K562 (cell line): ENCODE data around the gene BRCA1. TPM values are rescaled to one million over a fixed set of nuclear protein-coding genes. Genes with fewer than 3 reads are reported as not detected.
A peak's percentile ranks its signal among the peaks of the same experiment; 100 is the strongest.

Experiments
- ATAC-seq: fragments of 200-7000 bp; cut with Tn5 transposase; 3 replicates; pipeline ENCODE4 v1.9.1; 2020; ENCODE audit warnings: moderate library complexity
- BruUV-seq: library from RNA; stranded (reverse); fragments of 400-500 nt; replicated peaks from 2 replicates; lab custom pipeline; 2021; lab: Mats Ljungman, UMichigan
- CTCF ChIA-PET: fragments of 300-600 bp; formaldehyde crosslinking; extraction: SDS; loops from one replicate; lab custom pipeline; 2021; ENCODE audit warnings: low intra/inter-chr PET ratio; lab: Yijun Ruan, JAX
- POLR2A ChIA-PET: fragments of 300-600, 350-650 bp; sonication (Branson Sonifier 250); formaldehyde crosslinking; extraction: SDS; loops from one replicate; lab custom pipeline; 2021; ENCODE audit warnings: antibody characterized with exemption, inconsistent platforms; lab: Yijun Ruan, JAX
- DNase-seq, 4 experiments: peaks; one replicate each; pipeline versions ENCODE4 v3.0.0 to v3.0.0-alpha.2; 2011 to 2018; ENCODE audit warnings: low spot score in 3 of 4, mixed read lengths in 3 of 4; ENCODE audit errors: extremely low read depth in 1 of 4
- FAIRE-seq: peaks from 2 replicates; lab custom pipeline; 2011; peaks lifted over from hg19 to GRCh38; lab: Jason Lieb, UNC
- H2AFZ ChIP-seq: 2 replicates; pipeline ENCODE4 v1.6.0; 2011; ENCODE audit warnings: low read depth, low read length, control low read depth, inconsistent platforms
- H3K27ac ChIP-seq: fragments of 200-600 bp; 3 replicates; pipeline ENCODE4 v1.8.0; 2011; ENCODE audit warnings: low read depth, mild to moderate bottlenecking, control low read depth, inconsistent platforms, low read length, moderate library complexity, mixed read lengths; ENCODE audit errors: extremely low read depth
- H3K27me3 ChIP-seq, 2 experiments: fragments of 300-600 bp in 1 of 2; 2 replicates in 1 of 2; 3 replicates in 1 of 2; pipeline versions ENCODE4 v1.6.0 to v1.8.0; 2011; ENCODE audit warnings: inconsistent platforms in 2 of 2, low read length in 2 of 2, mild to moderate bottlenecking in 1 of 2, mixed read lengths in 1 of 2, moderate library complexity in 1 of 2; ENCODE audit not compliant: control insufficient read depth in 2 of 2, insufficient read depth in 2 of 2
- H3K36me3 ChIP-seq: fragments of 300-600 bp; 3 replicates; pipeline ENCODE4 v1.8.0; 2011; ENCODE audit warnings: mild to moderate bottlenecking, low read length, inconsistent platforms; ENCODE audit not compliant: control insufficient read depth, insufficient read depth
- H3K4me1 ChIP-seq, 2 experiments: fragments of 200-600 bp in 1 of 2; replicated peaks in 1 of 2; 2 replicates in 1 of 2; 3 replicates in 1 of 2; pipeline versions ENCODE4 v1.5.1 to v1.8.0; 2011; ENCODE audit warnings: inconsistent platforms in 2 of 2, low read length in 2 of 2, mild to moderate bottlenecking in 1 of 2, mixed read lengths in 1 of 2, moderate library complexity in 1 of 2; ENCODE audit not compliant: control insufficient read depth in 2 of 2, insufficient read depth in 2 of 2
- H3K4me2 ChIP-seq: 2 replicates; pipeline ENCODE4 v1.6.1; 2011; ENCODE audit warnings: low read length, control low read depth, inconsistent platforms, mixed read lengths; ENCODE audit not compliant: insufficient read depth
- H3K4me3 ChIP-seq: fragments of 200-600 bp; sonication (generic), shearing (Covaris generic); 2 replicates; pipeline ENCODE4 v1.5.1; 2016; ENCODE audit warnings: control low read depth, inconsistent platforms
- H3K79me2 ChIP-seq: fragments of 200-600 bp; 3 replicates; pipeline ENCODE4 v1.8.0; 2011; ENCODE audit warnings: low read length, inconsistent platforms; ENCODE audit not compliant: control insufficient read depth, insufficient read depth
- H3K9ac ChIP-seq, 2 experiments: 2 replicates each; pipeline versions ENCODE4 v1.6.0 to v1.6.1; 2011; ENCODE audit warnings: low read depth in 2 of 2, low read length in 2 of 2, control low read depth in 1 of 2, inconsistent platforms in 1 of 2, mild to moderate bottlenecking in 1 of 2, mixed read lengths in 1 of 2; ENCODE audit not compliant: insufficient read depth in 1 of 2
- H3K9me1 ChIP-seq: one replicate; pipeline ENCODE4 v1.6.0; 2011; ENCODE audit warnings: inconsistent platforms, mild to moderate bottlenecking, low read length, moderate library complexity; ENCODE audit not compliant: control insufficient read depth, insufficient read depth
- H3K9me3 ChIP-seq: replicated peaks from 2 replicates; pipeline ENCODE4 v1.5.1; 2011; ENCODE audit warnings: low read depth, low read length, inconsistent platforms; ENCODE audit not compliant: control insufficient read depth, insufficient read depth
- H4K20me1 ChIP-seq: replicated peaks from 2 replicates; pipeline ENCODE4 v1.6.1; 2011; ENCODE audit warnings: low read length, inconsistent platforms, mixed read lengths; ENCODE audit not compliant: control insufficient read depth, insufficient read depth
- CEBPB ChIP-seq: fragments of 450-650 bp; IDR thresholded peaks from 2 replicates; pipeline ENCODE4 v1.6.1; 2016; ENCODE audit warnings: missing genetic modification characterization, missing compliant biosample characterization
- CEBPG ChIP-seq, 3 experiments: fragments of 200-800 bp in 1 of 3; sonication (Bioruptor generic) in 1 of 3; sonication (generic) in 1 of 3; formaldehyde crosslinking in 1 of 3; IDR thresholded peaks in 2 of 3; conservative IDR thresholded peaks in 1 of 3; 2 replicates each; pipeline versions ENCODE4 v1.6.1 to v1.8.0; 2016 to 2022; ENCODE audit warnings: missing compliant biosample characterization in 2 of 3, missing genetic modification characterization in 2 of 3, mild to moderate bottlenecking in 1 of 3, missing genetic modification reagents in 1 of 3
- SMARCE1 ChIP-seq: fragments of 450-650 bp; IDR thresholded peaks from 2 replicates; pipeline ENCODE4 v1.7.1; 2016; ENCODE audit warnings: mild to moderate bottlenecking
- SOX6 ChIP-seq: fragments of 450-650 bp; IDR thresholded peaks from 2 replicates; pipeline ENCODE4 v1.6.1; 2014; ENCODE audit warnings: mild to moderate bottlenecking
- TBP ChIP-seq: optimal IDR thresholded peaks from 2 replicates; pipeline ENCODE3; 2011; ENCODE audit warnings: low read depth, low read length, improper control_type of control experiment
- ZNF584 ChIP-seq: fragments of 200-800 bp; sonication (Bioruptor generic); IDR thresholded peaks from 2 replicates; pipeline ENCODE4 v1.6.1; 2016; ENCODE audit warnings: low read depth, mild to moderate bottlenecking, missing genetic modification characterization, missing compliant biosample characterization
- WGBS: fragments of 100-300 bp; shearing (Covaris generic); methylation state at CpG from one replicate; pipeline ENCODE4 v1.1.6; 2016; ENCODE audit warnings: low coverage, mixed read lengths; ENCODE audit not compliant: insufficient coverage; ENCODE audit errors: missing lambda C conversion rate; 5-methylcytosine and 5-hydroxymethylcytosine counted together
- in situ Hi-C: fragments of 300-500 bp; cut with MboI; formaldehyde crosslinking; loops from 4 replicates; pipeline ENCODE4 v1.15.0; 2018; ENCODE audit warnings: inconsistent platforms, mixed read lengths
- intact Hi-C: fragments of 100-400 bp; cut with micrococcal nuclease; formaldehyde crosslinking; loops from 2 replicates; pipeline ENCODE4 v1.14.2; 2022
- polyA plus RNA-seq, 8 experiments: library from polyadenylated mRNA; depleted of rRNA in 4 of 8; stranded (reverse) in 5 of 8; unstranded in 3 of 8; fragments of >200 nt; fragmentation: Nextera tagmentation in 2 of 8; fragmentation: Illumina TruSeq in 1 of 8; extraction: Ambion mirVana in 2 of 8; extraction: Trizol in 1 of 8; gene quantifications; 2 replicates each; pipeline versions ENCODE4 v1.2.1 to v1.2.3, GENCODE V29; 2011 to 2014; ENCODE audit warnings: inconsistent platforms in 1 of 8, missing spikeins in 1 of 8
- total RNA-seq, 7 experiments: library from RNA; depleted of rRNA in 6 of 7; stranded (reverse); fragments of >200 nt in 6 of 7; fragmentation: Illumina TruSeq in 2 of 7; extraction: Trizol in 2 of 7; gene quantifications; 2 replicates each; pipeline versions ENCODE4 v1.2.1 to v1.2.3, GENCODE V29; 2011 to 2021; ENCODE audit warnings: low replicate concordance in 1 of 7
- TF ChIP-seq, protein P1 (sequence below): fragments of 450-650 bp; formaldehyde crosslinking; IDR thresholded peaks from 2 replicates; pipeline ENCODE4 v1.4.0; 2020; ENCODE audit warnings: mild to moderate bottlenecking, moderate library complexity
- TF ChIP-seq, protein P2 (sequence below), 2 experiments: fragments of 150-350 bp in 1 of 2; IDR thresholded peaks; 2 replicates each; pipeline ENCODE4 v1.6.1; 2012 to 2016; ENCODE audit warnings: low read depth in 2 of 2, low read length in 2 of 2, mild to moderate bottlenecking in 1 of 2, moderate library complexity in 1 of 2
- TF ChIP-seq, protein P3 (sequence below): fragments of 250-450 bp; sonication (Bioruptor Pico); IDR thresholded peaks from 2 replicates; pipeline ENCODE4 v1.5.0; 2021

Gene BRCA1
- total and polyA plus RNA-seq, 9 of the 15 experiments (the other 6 are each of a cell fraction or from before 2014, with no cell fraction given): 25.9 to 95.3 (median 62.3) TPM

DNA sequence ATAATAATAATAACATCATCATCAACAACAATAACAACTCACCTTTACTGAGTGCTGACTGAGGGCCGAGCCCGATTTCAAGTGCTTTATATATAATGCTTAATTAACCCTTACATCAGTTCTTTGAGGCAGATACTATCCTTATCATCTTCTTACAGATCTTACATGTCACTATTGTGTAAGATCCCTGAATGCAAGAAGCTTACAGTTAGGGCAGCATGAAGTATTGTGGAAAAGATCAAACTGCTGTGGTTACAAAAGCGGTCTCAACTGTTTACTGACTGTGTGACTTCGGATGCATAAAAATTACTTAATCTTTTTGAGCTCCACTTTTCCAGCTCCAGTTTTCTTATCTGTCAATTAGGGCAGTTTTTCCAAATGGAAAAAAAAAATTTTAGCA, 106.2 kb downstream of the BRCA1 start:
- TF ChIP-seq SOX6: peak; percentile 32; the same call in 1 of the 2 replicates
- TF ChIP-seq, protein P1, sequence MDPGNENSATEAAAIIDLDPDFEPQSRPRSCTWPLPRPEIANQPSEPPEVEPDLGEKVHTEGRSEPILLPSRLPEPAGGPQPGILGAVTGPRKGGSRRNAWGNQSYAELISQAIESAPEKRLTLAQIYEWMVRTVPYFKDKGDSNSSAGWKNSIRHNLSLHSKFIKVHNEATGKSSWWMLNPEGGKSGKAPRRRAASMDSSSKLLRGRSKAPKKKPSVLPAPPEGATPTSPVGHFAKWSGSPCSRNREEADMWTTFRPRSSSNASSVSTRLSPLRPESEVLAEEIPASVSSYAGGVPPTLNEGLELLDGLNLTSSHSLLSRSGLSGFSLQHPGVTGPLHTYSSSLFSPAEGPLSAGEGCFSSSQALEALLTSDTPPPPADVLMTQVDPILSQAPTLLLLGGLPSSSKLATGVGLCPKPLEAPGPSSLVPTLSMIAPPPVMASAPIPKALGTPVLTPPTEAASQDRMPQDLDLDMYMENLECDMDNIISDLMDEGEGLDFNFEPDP (CRISPR knock-in tag): no peak
- TF ChIP-seq CEBPG (CRISPR knock-in tag; IDR thresholded peaks at IDR 0.05): no peak
- TF ChIP-seq CEBPG (tag; conservative IDR thresholded peaks at IDR 0.05 in 1 of 2, IDR thresholded peaks at IDR 0.05 in 1 of 2): peak; percentile 42 to 68; a peak in 3 of 4 replicates
- TF ChIP-seq, protein P2, sequence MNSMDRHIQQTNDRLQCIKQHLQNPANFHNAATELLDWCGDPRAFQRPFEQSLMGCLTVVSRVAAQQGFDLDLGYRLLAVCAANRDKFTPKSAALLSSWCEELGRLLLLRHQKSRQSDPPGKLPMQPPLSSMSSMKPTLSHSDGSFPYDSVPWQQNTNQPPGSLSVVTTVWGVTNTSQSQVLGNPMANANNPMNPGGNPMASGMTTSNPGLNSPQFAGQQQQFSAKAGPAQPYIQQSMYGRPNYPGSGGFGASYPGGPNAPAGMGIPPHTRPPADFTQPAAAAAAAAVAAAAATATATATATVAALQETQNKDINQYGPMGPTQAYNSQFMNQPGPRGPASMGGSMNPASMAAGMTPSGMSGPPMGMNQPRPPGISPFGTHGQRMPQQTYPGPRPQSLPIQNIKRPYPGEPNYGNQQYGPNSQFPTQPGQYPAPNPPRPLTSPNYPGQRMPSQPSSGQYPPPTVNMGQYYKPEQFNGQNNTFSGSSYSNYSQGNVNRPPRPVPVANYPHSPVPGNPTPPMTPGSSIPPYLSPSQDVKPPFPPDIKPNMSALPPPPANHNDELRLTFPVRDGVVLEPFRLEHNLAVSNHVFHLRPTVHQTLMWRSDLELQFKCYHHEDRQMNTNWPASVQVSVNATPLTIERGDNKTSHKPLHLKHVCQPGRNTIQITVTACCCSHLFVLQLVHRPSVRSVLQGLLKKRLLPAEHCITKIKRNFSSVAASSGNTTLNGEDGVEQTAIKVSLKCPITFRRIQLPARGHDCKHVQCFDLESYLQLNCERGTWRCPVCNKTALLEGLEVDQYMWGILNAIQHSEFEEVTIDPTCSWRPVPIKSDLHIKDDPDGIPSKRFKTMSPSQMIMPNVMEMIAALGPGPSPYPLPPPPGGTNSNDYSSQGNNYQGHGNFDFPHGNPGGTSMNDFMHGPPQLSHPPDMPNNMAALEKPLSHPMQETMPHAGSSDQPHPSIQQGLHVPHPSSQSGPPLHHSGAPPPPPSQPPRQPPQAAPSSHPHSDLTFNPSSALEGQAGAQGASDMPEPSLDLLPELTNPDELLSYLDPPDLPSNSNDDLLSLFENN (IDR thresholded peaks at IDR 0.05; ENCODE audit: low read depth in 2 of 2, low read length in 2 of 2): no peak
- TF ChIP-seq, protein P3, sequence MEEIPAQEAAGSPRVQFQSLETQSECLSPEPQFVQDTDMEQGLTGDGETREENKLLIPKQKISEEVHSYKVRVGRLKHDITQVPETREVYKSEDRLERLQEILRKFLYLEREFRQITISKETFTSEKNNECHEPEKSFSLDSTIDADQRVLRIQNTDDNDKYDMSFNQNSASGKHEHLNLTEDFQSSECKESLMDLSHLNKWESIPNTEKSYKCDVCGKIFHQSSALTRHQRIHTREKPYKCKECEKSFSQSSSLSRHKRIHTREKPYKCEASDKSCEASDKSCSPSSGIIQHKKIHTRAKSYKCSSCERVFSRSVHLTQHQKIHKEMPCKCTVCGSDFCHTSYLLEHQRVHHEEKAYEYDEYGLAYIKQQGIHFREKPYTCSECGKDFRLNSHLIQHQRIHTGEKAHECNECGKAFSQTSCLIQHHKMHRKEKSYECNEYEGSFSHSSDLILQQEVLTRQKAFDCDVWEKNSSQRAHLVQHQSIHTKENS: no peak
- TF ChIP-seq ZNF584 (CRISPR knock-in tag): no peak
- no peak for TF ChIP-seq SMARCE1
- TF ChIP-seq CEBPB: peak; percentile 87
- TF ChIP-seq TBP: no peak
- no TSS peak for BruUV-seq
- H3K9me1 ChIP-seq: peaks cover 10% of the 10 kb centered on the region
- intact Hi-C loops (no loop called here), in situ Hi-C loops (loop anchor here (10.0 kb wide), 1 partner anchor 296 kb away; no protein-coding TSS in a partner anchor)
- ChIA-PET CTCF (no interaction called here), POLR2A (interaction anchor here (1.2 to 6.7 kb wide), 4 partner anchors 8 to 297 kb away, joined by 3 to 79 read pairs (median 4); no protein-coding TSS in a partner anchor)
- peak overlapping the region; percentile 83; the same call in 1 of the 3 replicates for H3K27ac ChIP-seq
- no peak for ATAC-seq
- H3K27me3 ChIP-seq: no peaks in the 10 kb centered on the region
- peak overlapping the region in 1 of 2 experiments; percentile 30; a peak in 1 of 4 replicates for H3K9ac ChIP-seq
- H4K20me1 ChIP-seq: peaks cover 10% of the 10 kb centered on the region; the same call in 1 of the 2 replicates
- DNase-seq: no peak
- H3K9me3 ChIP-seq: no peaks in the 10 kb centered on the region
- H3K36me3 ChIP-seq: peaks cover 49% of the 10 kb centered on the region; the same call in 2 of the 3 replicates
- no peak for FAIRE-seq
- H3K4me1 ChIP-seq: peaks cover 34 to 53% of the 10 kb centered on the region in 2 experiments
- H2AFZ ChIP-seq: no peak overlapping the region
- no peak overlapping the region for H3K4me3 ChIP-seq
- 16% methylated on average over 4 of the region's 4 CpGs for WGBS
- H3K79me2 ChIP-seq: peaks cover 40% of the 10 kb centered on the region
- H3K4me2 ChIP-seq: peak overlapping the region; percentile 62; the same call in 1 of the 2 replicates
